Stimulated activated CD8-positive, alpha-beta memory T cell treated with anti-CD3 and anti-CD28 coated beads, Interleukin-15, amount 100 ng/mL, for 1 hour (primary cell): Measurements from ENCODE around the gene DNTT.

Experiments
- DNase-seq: peaks from one replicate; pipeline ENCODE4 v3.0.0-alpha.2; 2020; ENCODE audit warnings: low read depth

Gene DNTT

GRCh38 chr10:96304230-96304629 is at the start of gene DNTT:
TSS of gene DNTT (plus strand) at chr10:96304434. CDS start at chr10:96304498, 64 bp downstream.
- no peak for DNase-seq

GRCh38 chr10:96254976-96255375 is 49.3 kb upstream of the DNTT start:
- DNase-seq: no peak

GRCh38 chr10:96255549-96256333 is 48.5 kb upstream of the DNTT start:
- no peak for DNase-seq

- DNase-seq: no peak
Measured at GRCh38 chr10:96257944-96258343, 46.3 kb upstream of the DNTT start.

- DNase-seq: no peak
Measured at GRCh38 chr10:96259150-96259549, 45.1 kb upstream of the DNTT start.

- DNase-seq: no peak
Measured at GRCh38 chr10:96260014-96260413, 44.2 kb upstream of the DNTT start.

- DNase-seq: no peak
Measured at GRCh38 chr10:96261132-96261531, 43.1 kb upstream of the DNTT start.

- no peak for DNase-seq
Measured at GRCh38 chr10:96261930-96262329, 42.3 kb upstream of the DNTT start.

GRCh38 chr10:96263176-96263575 is 41.1 kb upstream of the DNTT start:
- no peak for DNase-seq

- DNase-seq: no peak
Measured at GRCh38 chr10:96263669-96264068, 40.6 kb upstream of the DNTT start.

GRCh38 chr10:96264938-96265337 is 39.3 kb upstream of the DNTT start:
- DNase-seq: no peak

GRCh38 chr10:96266118-96266770 is 38.0 kb upstream of the DNTT start:
- DNase-seq: no peak

- no peak for DNase-seq
Measured at GRCh38 chr10:96267234-96267705, 37.0 kb upstream of the DNTT start.

GRCh38 chr10:96268341-96268909 is 35.8 kb upstream of the DNTT start:
- DNase-seq: no peak

- no peak for DNase-seq
Measured at GRCh38 chr10:96269438-96270300, 34.6 kb upstream of the DNTT start.

- no peak for DNase-seq
Measured at GRCh38 chr10:96270571-96270970, 33.7 kb upstream of the DNTT start.

GRCh38 chr10:96271016-96271815 is 33.0 kb upstream of the DNTT start, which contains the start of gene BLNK:
TSS of gene BLNK (minus strand) at chr10:96271569. CDS start at chr10:96271398, 171 bp downstream.
- DNase-seq: no peak

- no peak for DNase-seq
Measured at GRCh38 chr10:96272316-96273280, 31.6 kb upstream of the DNTT start.

GRCh38 chr10:96275685-96276418 is 28.4 kb upstream of the DNTT start:
- DNase-seq: no peak
